ENCODE data around the gene DCAF12L2.
A peak's percentile ranks its signal among the peaks of the same experiment; 100 is the strongest.

The DCAF12L2 gene

GRCh38 chrX:126141014-126141413, 25.1 kb downstream of the DCAF12L2 start:
- no peaks in the 10 kb centered on the region for H4K20me1 ChIP-seq (ENCODE audit: insufficient read depth, low read length)
- peak overlapping the region; percentile 34; the same call in 1 of the 2 replicates for H2AFZ ChIP-seq (ENCODE audit: low read depth, low read length)
- H3K9ac ChIP-seq (ENCODE audit: low read length), result no peak overlapping the region
- H3K4me1 ChIP-seq (ENCODE audit: low read length), result peaks cover 8% of the 10 kb centered on the region; the same call in 1 of the 2 replicates
- no peaks in the 10 kb centered on the region for H3K36me3 ChIP-seq (replicated peaks; ENCODE audit: low read depth, low read length)
- H3K4me2 ChIP-seq (ENCODE audit: low read length), result no peak overlapping the region
- no peak for TF ChIP-seq EZH2phosphoT487 (IDR thresholded peaks at IDR 0.05; ENCODE audit: low read depth)
- peak; percentile 38 for TF ChIP-seq CTCF (IDR thresholded peaks at IDR 0.05; ENCODE audit: low read depth, low read length)
- no peaks in the 10 kb centered on the region for H3K9me3 ChIP-seq (ENCODE audit: insufficient read depth, low read length)
- no peak overlapping the region for H3K27ac ChIP-seq (ENCODE audit: low read length)
- H3K4me3 ChIP-seq (ENCODE audit: low read length), result no peak overlapping the region
- no peaks in the 10 kb centered on the region for H3K27me3 ChIP-seq (ENCODE audit: low read depth, low read length)
- no peaks in the 10 kb centered on the region for H3K79me2 ChIP-seq (ENCODE audit: low read length)

DNA sequence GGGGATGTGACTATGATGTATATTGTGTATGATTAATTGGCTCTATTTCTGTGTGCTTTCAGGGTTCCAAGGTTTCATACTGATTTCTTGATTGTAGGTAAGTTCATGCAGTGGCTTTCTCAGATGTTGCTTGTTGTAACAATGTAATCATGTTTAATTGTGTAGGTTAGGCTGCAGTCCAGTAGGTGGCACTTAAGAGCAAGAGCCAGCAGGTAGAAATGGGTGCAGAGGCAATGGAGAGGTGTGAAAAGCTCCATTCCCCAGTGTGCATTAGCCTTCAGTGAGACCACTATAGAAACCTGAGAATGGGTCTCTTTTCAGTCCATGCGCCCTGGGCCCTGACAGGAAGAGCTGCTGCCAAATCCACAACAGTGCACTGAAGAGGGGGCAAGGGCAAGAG, 28.2 kb downstream of the DCAF12L2 start:
- H3K4me2 ChIP-seq (ENCODE audit: low read length), result no peak overlapping the region
- H3K79me2 ChIP-seq (ENCODE audit: low read length), result no peaks in the 10 kb centered on the region
- TF ChIP-seq CTCF (IDR thresholded peaks at IDR 0.05; ENCODE audit: low read depth, low read length) (peak; percentile 50), EZH2phosphoT487 (IDR thresholded peaks at IDR 0.05; ENCODE audit: low read depth) (no peak)
- no peaks in the 10 kb centered on the region for H3K36me3 ChIP-seq (replicated peaks; ENCODE audit: low read depth, low read length)
- H4K20me1 ChIP-seq (ENCODE audit: insufficient read depth, low read length), result no peaks in the 10 kb centered on the region
- H3K9me3 ChIP-seq (ENCODE audit: insufficient read depth, low read length), result no peaks in the 10 kb centered on the region
- H3K4me3 ChIP-seq (ENCODE audit: low read length), result no peak overlapping the region
- H2AFZ ChIP-seq (ENCODE audit: low read depth, low read length), result 0 out of 2 replicates have a peak overlapping the region, but pooled peaks have one; percentile 7
- H3K9ac ChIP-seq (ENCODE audit: low read length), result no peak overlapping the region
- H3K27me3 ChIP-seq (ENCODE audit: low read depth, low read length), result no peaks in the 10 kb centered on the region
- peaks cover 8% of the 10 kb centered on the region; the same call in 1 of the 2 replicates for H3K4me1 ChIP-seq (ENCODE audit: low read length)
- H3K27ac ChIP-seq (ENCODE audit: low read length), result no peak overlapping the region

DNA sequence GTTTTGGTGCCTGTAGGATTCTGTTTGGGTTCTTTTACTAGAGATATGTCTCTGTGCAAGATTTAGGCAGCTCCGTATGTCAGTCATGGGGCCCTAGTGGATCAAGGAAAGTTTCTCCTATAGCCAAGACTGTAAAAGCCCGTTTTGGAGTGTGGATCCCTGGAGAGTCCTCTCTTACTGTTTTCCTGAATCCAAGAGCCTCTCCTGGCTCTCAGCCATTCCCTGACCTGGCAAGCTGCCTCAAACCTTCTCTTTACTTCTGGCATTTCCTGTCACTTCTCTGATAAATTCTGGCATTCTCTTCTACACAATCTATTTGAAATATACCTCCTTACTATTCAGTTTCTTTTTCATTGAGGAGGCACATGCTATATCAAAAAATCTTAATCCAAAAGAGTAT, 41.4 kb downstream of the DCAF12L2 start:
- Histone ChIP-seq H3K4me3 (ENCODE audit: low read length) (no peak overlapping the region), H3K4me2 (ENCODE audit: low read length) (no peak overlapping the region), H3K27ac (ENCODE audit: low read length) (no peak overlapping the region), H3K9me3 (ENCODE audit: insufficient read depth, low read length) (no peaks in the 10 kb centered on the region), H3K36me3 (replicated peaks; ENCODE audit: low read depth, low read length) (no peaks in the 10 kb centered on the region), H4K20me1 (ENCODE audit: insufficient read depth, low read length) (no peaks in the 10 kb centered on the region), H3K27me3 (ENCODE audit: low read depth, low read length) (no peaks in the 10 kb centered on the region), H3K4me1 (ENCODE audit: low read length) (no peaks in the 10 kb centered on the region), H2AFZ (ENCODE audit: low read depth, low read length) (no peak overlapping the region), H3K9ac (ENCODE audit: low read length) (no peak overlapping the region), H3K79me2 (ENCODE audit: low read length) (no peaks in the 10 kb centered on the region)
- TF ChIP-seq CTCF (IDR thresholded peaks at IDR 0.05; ENCODE audit: low read depth, low read length), result no peak
- no peak for TF ChIP-seq EZH2phosphoT487 (IDR thresholded peaks at IDR 0.05; ENCODE audit: low read depth)

Data from OCI-LY3 (cell line).